Activated T-cell treated with anti-CD3 and anti-CD28 coated beads for 4 hours (primary cell): ENCODE measurements around the gene CERS2.
A peak's percentile ranks its signal among the peaks of the same experiment; 100 is the strongest.

Experiments used
- DNase-seq: peaks from one replicate; pipeline ENCODE4 v3.0.0-alpha.2; 2020

Gene CERS2

GRCh38 chr1:150974580-150975478 lies at the start of gene CERS2:
CERS2 (minus strand) TSS chr1:150974835; CDS start chr1:150969090, 5,745 bp downstream.
- peak; percentile 59 for DNase-seq

GRCh38 chr1:151013518-151013917 lies 38.9 kb upstream of the CERS2 start:
- DNase-seq, result no peak

GRCh38 chr1:151012684-151013471 lies 38.2 kb upstream of the CERS2 start:
- no peak for DNase-seq

GRCh38 chr1:151011154-151011850 lies 36.7 kb upstream of the CERS2 start:
- DNase-seq, result no peak

GRCh38 chr1:151010346-151010726 lies 35.7 kb upstream of the CERS2 start:
- DNase-seq, result no peak

- DNase-seq, result no peak
Measured at GRCh38 chr1:151009674-151010345, 35.2 kb upstream of the CERS2 start.

- DNase-seq, result no peak
Measured at GRCh38 chr1:151009206-151009587, 34.6 kb upstream of the CERS2 start.

GRCh38 chr1:151008244-151009205 lies 33.9 kb upstream of the CERS2 start, which contains the start of gene PRUNE1:
PRUNE1 (plus strand) TSS chr1:151008449; CDS start chr1:151008633, 184 bp downstream.
- peak; percentile 89 for DNase-seq

GRCh38 chr1:151007853-151008243 lies 33.2 kb upstream of the CERS2 start:
- no peak for DNase-seq

GRCh38 chr1:151006327-151007052 lies 31.9 kb upstream of the CERS2 start, which contains the start of gene MINDY1:
MINDY1 (minus strand) TSS chr1:151006902; CDS start chr1:151002617, 4,285 bp downstream.
- no peak for DNase-seq

- no peak for DNase-seq
Measured at GRCh38 chr1:151005729-151006319, 31.2 kb upstream of the CERS2 start.

GRCh38 chr1:151003180-151003579 lies 28.5 kb upstream of the CERS2 start:
- no peak for DNase-seq

- DNase-seq, result no peak
Measured at GRCh38 chr1:151002611-151003010, 28.0 kb upstream of the CERS2 start.

GRCh38 chr1:151002051-151002450 lies 27.4 kb upstream of the CERS2 start:
- no peak for DNase-seq

GRCh38 chr1:151001602-151002001 lies 27.0 kb upstream of the CERS2 start:
- no peak for DNase-seq

GRCh38 chr1:151000408-151000807 lies 25.8 kb upstream of the CERS2 start:
- no peak for DNase-seq

- no peak for DNase-seq
Measured at GRCh38 chr1:150999926-151000325, 25.3 kb upstream of the CERS2 start.

GRCh38 chr1:150999051-150999674 lies 24.5 kb upstream of the CERS2 start:
- DNase-seq, result no peak

GRCh38 chr1:150997949-150998348 lies 23.3 kb upstream of the CERS2 start:
- DNase-seq, result no peak
